Stimulated activated CD8-positive, alpha-beta memory T cell treated with anti-CD3 and anti-CD28 coated beads, Interleukin-15, amount 100 ng/mL, for 24 hours (primary cell): ENCODE data around the gene EPM2AIP1.
A peak's percentile ranks its signal among the peaks of the same experiment; 100 is the strongest.
"Not testable (repeated sequence)": the region's sequence is repeated elsewhere in the genome, so short reads cannot be mapped to it uniquely, and the experiment has no call there.

Experiments used
- DNase-seq: peaks from one replicate; pipeline ENCODE4 v3.0.0-alpha.2; 2020; ENCODE audit warnings: low read depth

The EPM2AIP1 gene

DNA sequence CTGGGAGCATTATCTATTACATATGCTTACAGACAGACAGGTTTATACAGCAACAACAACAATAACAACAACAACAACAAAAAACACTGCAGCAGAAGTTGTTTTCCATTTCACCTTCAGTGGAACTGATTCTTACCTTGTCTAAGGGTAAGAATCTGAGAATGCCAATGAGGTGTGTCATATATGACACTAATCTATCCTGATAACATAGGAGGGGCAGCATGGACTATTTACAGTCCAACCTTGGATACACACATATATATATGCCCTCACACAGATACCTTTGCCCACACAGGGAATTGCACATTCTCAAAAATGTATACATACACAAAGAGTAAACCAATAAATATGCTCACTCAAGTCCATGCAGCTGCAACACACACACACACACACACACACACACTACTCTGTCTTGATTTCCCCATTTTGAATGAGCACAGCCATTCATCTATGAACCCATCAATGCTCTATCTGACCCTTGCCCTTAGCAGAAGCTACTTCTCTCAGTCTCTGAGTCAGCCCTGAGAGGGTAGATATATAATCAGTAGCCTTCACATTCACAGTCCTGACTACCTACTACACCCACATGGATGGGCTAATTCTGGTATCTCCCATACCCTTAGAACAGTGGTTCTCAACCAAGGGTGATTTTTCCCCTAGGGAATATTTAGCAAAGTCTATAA is 38.3 kb downstream of the EPM2AIP1 start:
- DNase-seq = no peak

GRCh38 chr3:36947814-36948213 is 45.1 kb downstream of the EPM2AIP1 start:
- DNase-seq = not testable (repeated sequence)

- DNase-seq = no peak
These were observed 47.5 kb downstream of the EPM2AIP1 start for GRCh38 chr3:36945333-36945980.

- DNase-seq = peak; percentile 51
These were observed 48.2 kb downstream of the EPM2AIP1 start, which contains the start of gene TRANK1 for GRCh38 chr3:36944641-36945270. TSS of gene TRANK1 (minus strand) at chr3:36945054. CDS start at chr3:36944809, 245 bp downstream.

GRCh38 chr3:36944012-36944640 is 48.8 kb downstream of the EPM2AIP1 start:
- DNase-seq = peak; percentile 15

DNA sequence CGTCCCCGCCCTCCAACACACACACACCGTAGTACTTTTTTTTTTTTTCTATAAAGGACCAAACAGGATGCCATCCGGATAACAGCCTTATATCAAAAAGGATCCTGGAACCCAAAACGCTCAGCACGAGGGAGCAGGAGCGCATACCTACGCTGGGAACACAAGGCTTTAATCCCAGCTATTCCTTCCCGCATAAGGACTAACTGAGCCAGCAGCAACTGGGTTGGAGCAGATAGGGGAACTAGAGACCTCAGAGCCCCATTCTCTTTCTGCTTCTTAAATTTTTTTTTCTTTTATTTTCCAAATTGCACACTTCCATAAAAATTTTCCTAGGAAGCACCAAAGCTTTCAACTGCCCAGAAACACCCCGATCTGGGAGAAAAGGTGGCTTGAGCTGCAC is 49.3 kb downstream of the EPM2AIP1 start:
- no peak for DNase-seq

- DNase-seq = no peak
These were observed 50.2 kb downstream of the EPM2AIP1 start for GRCh38 chr3:36942638-36943248.

GRCh38 chr3:36941658-36942057 is 51.3 kb downstream of the EPM2AIP1 start:
- DNase-seq = no peak

DNA sequence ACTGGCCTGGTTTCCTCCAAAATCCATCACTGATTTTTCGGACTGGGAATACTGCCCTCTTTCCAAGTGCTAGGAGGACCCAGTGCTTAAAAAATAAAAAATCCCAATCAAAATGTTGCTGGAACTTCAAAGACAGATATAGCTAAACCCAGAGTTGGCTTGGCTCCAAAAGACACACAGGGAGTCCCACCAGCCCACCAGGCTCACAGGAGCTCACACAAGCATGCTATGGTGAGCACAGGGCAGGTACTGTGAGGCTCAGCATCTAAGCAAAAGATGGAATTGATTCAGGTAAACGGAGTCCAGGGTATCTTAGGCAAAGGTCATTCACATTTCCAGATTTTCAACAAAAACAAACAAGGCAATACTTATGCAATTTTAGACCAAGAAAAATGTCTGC is 51.8 kb downstream of the EPM2AIP1 start:
- no peak for DNase-seq

GRCh38 chr3:36937492-36937891 is 55.4 kb downstream of the EPM2AIP1 start:
- no peak for DNase-seq
